ENCODE data around the gene SPARC.
"Not testable (repeated sequence)": the region's sequence is repeated elsewhere in the genome, so short reads cannot be mapped to it uniquely, and the experiment has no call there.

The SPARC gene

DNA sequence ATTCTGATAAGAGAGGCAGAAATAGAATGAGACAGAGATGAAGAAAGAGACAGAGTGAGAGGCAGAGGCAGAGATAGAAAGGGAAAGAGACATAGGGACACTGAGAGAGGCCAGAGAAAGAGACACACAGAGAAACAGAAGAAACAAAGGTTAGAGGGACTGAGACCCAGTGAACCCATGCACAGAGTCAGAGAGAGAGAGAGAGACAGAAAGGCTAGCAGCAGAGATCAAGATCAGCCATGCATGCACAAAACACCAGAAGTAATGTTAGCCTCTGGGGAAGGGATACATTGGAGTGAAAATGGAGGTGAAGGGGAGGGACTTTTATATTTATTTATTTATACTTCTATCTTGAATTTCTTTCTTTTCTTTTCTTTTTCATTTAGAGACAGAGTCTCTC is 14.1 kb upstream of the SPARC start:
- DNase-seq (ENCODE audit: low read depth), result no peak

GRCh38 chr5:151700296-151700695 is 13.6 kb upstream of the SPARC start:
- no peak for DNase-seq (ENCODE audit: low read depth)

DNA sequence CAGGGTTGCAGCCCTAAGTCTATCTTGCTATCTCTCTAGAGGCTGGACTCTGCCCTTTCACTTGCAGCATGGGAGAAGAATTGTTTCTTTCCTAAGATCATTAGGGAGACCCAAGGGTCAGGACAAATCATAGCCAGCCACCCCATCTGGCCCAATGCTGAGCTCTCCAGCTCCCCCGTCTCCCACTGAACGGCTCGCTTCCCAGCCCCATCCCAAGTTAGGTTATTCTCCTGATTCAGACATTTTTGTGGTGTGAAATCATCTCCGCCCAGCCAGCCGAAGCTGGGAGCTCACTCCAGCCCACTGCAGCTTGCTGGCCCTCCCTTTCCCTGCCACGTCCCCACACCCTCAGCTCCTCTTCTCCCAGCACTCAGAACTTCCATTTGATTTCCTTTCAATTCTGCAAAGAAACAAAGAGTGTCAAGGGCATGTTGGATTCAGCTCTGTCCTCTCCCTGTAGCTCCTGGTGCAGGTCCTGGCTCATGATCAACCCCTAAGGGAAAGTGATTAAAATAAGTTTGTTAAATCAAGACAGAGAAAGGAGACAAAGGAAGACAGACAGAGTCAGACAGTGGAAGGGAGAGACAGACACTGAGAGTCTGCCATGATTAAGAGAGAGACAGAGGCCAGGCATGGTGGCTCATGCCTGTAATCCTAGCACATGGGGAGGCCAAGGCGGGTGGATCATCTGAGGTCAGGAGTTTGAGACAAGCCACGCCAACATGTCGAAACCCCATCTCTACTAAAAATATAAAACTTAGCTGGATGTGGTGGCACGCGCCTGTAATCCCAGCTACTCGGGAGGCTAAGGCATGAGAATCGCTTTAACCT is 12.6 kb upstream of the SPARC start:
- DNase-seq (ENCODE audit: low read depth), result no peak

DNA sequence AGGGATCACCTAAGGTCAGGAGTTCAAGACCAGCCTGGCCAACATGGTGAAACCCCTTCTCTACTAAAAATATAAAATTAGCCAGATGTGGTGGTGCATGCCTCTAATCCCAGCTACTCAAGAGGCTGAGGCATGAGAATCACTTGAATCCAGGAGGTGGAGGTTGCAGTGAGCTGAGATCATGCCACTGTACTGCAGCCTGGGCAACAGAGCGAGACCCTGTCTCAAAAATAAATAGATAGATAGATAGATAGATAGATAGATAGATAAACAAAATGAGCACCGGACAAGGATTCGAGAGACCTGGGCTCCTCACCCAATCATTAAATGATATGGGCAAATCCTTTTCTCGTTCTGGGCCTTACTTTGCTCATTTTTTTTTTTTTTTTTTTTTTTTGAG is 11.4 kb upstream of the SPARC start:
- not testable (repeated sequence) for DNase-seq (ENCODE audit: low read depth)

DNA sequence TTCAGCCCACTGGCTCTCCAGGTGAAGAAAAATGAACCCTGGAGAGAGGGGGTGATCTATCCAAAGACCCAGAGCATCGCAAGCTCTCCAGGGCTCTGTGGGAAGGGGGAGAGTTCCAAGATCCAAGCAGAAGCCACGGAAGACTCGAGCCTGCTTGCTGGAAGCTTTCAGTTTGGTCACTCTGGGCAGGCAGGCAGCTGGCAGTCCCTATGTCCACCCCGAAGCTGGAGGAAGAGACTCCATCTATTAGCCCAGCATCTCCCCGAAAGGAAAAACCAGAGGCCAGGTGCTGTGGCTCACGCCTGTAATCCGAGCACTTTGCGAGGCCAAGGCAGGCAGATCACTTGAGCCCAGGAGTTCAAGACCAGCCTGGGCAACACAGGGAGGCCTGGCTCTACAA is 10.7 kb upstream of the SPARC start:
- no peak for DNase-seq (ENCODE audit: low read depth)

DNA sequence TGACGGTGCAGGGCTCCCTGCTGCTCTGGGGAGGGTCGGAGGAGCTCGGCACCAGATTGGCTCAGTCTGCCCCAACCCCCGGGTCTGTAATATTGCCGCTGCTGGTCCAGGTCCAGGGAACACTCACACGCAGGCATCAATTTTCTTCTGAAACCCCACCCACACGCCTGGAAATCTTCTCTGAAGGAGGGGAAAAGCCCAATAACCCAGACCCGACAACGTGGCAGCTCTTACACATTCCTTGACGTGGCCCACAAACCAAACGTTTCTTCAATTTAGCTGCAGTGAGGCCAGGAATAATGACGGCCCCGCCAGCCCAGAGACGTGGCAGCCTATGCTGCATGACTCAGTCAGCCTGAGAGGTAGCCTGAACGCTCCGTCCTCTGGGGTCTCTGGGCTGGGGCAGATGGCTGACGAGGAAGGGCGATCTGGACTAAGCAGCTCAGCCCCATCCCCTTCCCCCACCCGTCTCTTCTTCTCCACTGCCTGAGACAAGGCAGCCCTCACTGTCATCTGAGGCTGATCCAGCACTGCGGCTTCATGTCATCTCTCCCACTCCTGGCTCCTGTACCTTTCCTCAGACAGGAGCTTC is 9.9 kb upstream of the SPARC start:
- DNase-seq (ENCODE audit: low read depth), result no peak

DNA sequence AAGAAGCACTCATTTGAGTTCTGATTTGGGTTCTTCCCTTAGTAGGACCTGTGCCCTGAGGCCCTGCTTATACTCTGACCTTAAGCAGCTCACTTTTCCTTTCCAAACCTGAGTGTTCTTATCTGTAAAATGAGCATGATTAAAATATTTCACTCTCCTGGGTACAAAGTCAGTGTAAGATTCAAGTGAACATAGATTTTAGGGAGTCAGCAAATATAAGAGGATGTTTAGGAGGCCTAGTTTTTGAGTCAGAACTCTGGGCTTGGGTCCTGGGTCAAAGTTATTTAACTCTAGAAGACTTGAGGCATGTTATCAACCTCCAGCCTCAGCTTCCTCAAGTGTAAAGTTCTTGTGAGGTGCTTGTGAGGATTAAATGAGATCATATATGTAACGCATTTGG is 8.7 kb upstream of the SPARC start:
- DNase-seq (ENCODE audit: low read depth), result no peak

DNA sequence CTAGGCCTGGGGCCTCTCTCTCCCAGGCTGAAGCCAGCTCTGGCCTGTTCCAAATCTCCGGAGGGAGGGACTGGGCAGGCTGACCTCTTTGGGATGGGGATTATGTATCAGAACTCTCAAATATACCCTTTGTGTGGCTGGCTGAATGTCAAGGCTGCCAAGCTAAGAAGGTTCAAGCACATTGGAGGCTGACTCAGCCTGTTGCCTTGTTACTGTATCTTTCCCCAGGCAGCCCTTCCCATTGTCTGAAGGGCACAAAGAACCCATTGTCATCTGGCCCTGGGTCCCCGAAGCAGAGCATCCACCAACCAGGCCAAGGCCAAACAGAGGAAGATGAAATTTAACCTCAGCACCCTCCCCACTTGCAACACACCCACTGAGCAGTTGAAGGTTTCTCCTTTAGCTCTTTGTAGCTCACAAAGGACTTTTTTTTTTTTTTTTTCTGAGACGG is 7.3 kb upstream of the SPARC start:
- no peak for DNase-seq (ENCODE audit: low read depth)

GRCh38 chr5:151692312-151692711 is 5.6 kb upstream of the SPARC start:
- no peak for DNase-seq (ENCODE audit: low read depth)

DNA sequence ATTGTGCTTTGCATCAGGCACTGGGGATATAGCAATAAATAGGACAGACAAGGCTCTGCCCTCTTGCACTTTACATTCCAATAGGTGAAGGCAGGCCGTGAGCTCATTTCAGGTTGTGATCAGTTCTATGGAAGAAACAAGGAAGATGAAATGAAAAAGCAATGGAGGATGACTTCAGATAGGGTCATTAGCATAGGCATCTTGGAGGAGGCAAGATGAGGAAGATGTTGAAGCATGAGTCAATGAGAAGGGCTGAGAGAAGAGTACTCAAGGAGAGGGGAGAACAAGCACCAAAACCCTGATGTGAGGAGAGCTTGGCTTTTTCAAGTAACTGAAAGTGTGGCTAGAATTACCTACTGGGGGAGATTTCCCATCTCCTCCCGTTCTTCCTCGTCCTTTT is 5.0 kb upstream of the SPARC start:
- no peak for DNase-seq (ENCODE audit: low read depth)

DNA sequence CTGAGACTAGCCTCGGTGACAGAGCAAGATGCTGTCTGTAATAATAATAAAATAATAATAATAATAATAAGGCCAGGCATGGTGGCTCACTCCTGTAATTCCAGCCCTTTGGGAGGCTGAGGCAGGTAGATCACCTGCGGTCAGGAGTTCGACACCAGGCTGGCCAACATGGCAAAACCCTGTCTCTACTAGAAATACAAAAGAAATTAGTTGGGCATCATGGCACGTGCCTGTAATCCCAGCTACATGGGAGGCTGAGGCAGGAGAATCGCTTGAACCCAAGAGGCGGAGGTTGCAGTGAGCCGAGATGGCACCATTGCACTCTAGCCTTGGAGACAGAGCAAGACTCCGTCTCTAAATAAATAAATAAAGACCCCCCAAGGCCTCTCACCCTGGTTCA is 2.9 kb upstream of the SPARC start:
- not testable (repeated sequence) for DNase-seq (ENCODE audit: low read depth)

GRCh38 chr5:151688436-151688835 is 1.7 kb upstream of the SPARC start:
- no peak for DNase-seq (ENCODE audit: low read depth)

DNA sequence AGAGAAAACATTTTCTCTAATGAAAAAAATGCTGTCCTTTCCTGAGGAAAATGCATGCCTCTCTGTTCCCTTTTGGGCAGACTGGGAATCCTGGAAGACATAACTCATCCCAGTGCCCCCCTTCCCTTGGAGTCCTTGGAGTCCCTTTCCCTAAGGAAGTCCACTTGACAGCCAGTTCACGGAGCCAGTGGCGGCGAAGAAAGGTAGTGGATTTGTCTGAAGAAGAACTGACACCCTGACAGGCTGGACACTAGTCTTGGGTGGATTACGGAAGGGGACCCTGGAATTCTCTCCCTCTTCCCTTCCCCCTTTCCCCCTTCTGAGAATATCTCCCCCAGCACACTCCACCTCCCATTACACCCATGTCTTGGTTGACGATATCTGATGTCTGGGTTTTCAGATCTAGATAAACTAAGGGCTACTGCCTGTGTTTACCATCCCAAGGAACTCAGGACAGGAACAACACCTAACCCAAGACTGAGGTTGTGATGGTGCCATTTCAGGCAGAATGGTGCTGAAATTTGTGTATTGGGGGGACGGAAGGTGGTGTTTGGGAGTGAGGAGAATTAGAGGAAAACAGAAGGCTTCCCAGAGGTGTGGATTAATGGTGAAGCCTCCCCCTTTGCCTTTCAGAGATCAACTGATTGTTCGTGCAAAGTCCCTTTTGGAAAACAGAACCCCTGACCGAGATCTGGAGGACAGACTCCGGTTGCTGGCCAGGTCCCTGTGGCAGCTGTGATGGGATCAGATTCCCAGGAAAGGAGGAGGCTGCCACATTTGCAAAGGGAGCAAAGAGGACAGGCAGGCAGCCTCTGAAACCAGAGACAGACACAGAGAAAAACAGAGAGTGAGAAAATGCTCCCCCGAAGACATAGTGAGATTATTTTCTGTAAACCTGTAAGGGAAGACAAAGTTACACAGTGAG is 704 bp downstream of the SPARC start:
- no peak for DNase-seq (ENCODE audit: low read depth)

- no peak for DNase-seq (ENCODE audit: low read depth)
Observed at GRCh38 chr5:151684690-151685361, 1.9 kb downstream of the SPARC start.

DNA sequence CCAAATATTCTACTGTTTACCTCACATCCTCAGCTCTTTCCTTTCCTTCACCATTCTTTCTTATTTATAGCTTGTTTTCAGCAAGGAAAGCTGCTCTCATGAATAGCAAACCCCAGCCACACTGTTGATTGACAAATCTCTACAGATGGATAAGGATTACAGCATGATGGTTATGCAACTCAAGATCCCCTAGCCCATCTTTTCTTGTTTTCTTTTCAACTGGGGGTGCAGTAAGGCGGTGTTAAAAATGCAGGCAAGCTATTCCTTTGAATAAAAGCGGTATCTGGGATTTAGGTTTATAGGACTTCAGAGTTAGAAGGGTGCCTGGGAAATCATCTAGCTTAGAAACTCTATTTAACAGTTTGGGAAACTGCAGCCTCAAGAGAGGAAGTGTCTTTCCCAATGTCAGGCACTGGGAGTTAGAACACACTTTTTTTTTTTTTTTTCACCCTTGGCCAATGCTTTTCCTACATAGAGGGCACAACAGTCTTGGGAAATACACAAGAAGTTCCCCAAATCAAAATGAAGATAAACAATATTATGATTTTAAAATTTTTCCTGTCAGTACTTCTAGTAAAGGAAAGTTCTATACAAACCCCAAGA is 2.6 kb downstream of the SPARC start:
- DNase-seq (ENCODE audit: low read depth), result no peak

- DNase-seq (ENCODE audit: low read depth), result no peak
Observed at GRCh38 chr5:151683444-151683843, 3.3 kb downstream of the SPARC start.

DNA sequence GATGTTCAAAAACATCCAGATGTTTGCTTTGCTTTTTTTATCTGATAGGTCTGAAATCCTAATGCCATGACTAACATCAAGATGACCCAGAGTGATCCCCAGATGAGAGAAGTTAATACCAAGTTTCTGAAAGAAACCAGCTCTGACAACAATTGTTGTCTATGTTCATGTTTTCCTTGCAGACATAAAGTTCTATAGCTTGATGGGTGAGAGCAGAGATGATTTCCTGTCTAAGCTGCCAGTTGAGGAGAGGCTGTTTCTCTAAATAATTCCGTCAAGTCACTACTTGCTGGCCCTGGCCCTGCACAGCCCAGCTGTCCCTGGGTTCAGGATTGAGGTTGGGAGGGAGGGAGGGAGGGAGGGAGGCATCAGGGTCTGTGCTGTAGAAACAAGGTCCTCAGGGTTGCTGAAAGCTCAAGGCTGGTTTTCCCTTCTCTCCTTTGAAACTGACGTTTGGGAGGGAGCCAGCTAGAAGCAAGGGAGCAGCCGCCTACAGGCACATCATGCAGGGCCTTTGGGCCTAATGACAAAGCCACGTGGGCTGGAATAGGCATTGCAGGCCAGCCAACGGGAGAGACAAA is 3.9 kb downstream of the SPARC start:
- no peak for DNase-seq (ENCODE audit: low read depth)

- no peak for DNase-seq (ENCODE audit: low read depth)
Observed at GRCh38 chr5:151682240-151682639, 4.5 kb downstream of the SPARC start.

GRCh38 chr5:151680944-151681427 is 5.7 kb downstream of the SPARC start:
- DNase-seq (ENCODE audit: low read depth), result no peak

DNA sequence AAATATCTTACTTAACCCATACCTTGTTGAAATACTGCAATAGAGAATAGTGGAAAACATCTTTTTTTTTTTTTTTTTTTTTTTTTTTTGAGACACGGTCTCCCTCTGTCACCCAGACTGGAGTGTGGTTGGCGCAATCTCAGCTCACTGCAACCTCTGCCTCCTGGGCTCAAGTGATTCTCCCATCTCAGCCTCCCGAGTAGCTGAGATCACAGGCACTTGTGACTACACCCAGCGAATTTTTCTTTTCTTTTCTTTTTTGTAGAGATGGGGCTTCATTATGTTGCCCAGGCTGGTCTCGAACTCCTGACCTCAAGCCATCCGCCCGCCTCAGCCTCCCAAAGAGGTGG is 6.6 kb downstream of the SPARC start:
- not testable (repeated sequence) for DNase-seq (ENCODE audit: low read depth)

DNA sequence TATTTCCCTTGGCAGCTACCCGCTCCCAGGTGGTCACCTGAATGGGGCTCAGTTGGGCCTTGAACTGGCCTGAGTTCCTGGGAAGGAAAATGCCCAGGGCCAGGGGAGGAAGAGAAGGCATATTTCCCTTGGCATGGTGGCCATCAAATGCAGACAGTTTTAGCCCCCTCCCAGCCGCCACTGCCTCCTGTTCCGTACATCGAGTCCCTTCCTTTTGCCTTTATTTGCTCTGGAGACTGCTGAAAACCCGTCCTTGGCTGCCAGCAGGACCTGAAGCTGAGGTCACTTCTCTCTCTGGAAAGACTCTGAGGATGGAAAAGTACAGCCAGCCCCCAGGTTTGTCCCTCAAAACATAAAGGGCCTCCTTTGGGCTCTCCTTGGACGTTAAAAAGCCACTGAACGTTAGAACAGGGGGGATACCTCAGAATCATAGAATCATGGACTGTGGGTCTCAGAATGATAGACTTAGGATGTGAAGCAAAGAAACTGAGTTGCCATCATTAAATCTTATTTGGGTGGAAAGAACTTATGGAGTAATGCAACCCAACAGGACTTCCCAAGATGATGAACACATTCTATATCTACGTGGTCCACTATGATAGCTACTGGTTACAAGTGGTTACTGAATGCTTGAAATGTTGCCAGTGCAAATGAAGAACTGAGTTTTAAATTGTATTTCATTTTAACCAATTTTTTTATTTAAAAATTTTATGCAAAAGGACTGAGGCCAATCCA is 7.1 kb downstream of the SPARC start:
- no peak for DNase-seq (ENCODE audit: low read depth)

Data from stimulated activated CD4-positive, alpha-beta T cell treated with anti-CD3 and anti-CD28 coated beads, Interleukin-2, amount 100 ng/mL, for 4 hours (primary cell).